NCI-H128 (cell line): ENCODE results near the gene ASRGL1.

Source experiments
- DNase-seq: peaks from one replicate; lab custom pipeline; 2025; ENCODE audit not compliant: unreplicated experiment; lab: John Stamatoyannopoulos, UW

Gene ASRGL1

GRCh38 chr11:62392506-62392905 lies 55.3 kb downstream of the ASRGL1 start:
- DNase-seq, result no peak

GRCh38 chr11:62393061-62393611 lies 55.9 kb downstream of the ASRGL1 start:
- no peak for DNase-seq

GRCh38 chr11:62393735-62394134 lies 56.5 kb downstream of the ASRGL1 start:
- no peak for DNase-seq

- DNase-seq, result peak; percentile 31
These were observed 57.7 kb downstream of the ASRGL1 start for GRCh38 chr11:62394825-62395538.

- no peak for DNase-seq
These were observed 58.8 kb downstream of the ASRGL1 start for GRCh38 chr11:62395885-62396551.

- DNase-seq, result no peak
These were observed 61.1 kb downstream of the ASRGL1 start for GRCh38 chr11:62398011-62398994.

- DNase-seq, result no peak
These were observed 62.1 kb downstream of the ASRGL1 start for GRCh38 chr11:62399172-62399877.

- no peak for DNase-seq
These were observed 62.6 kb downstream of the ASRGL1 start for GRCh38 chr11:62399878-62400266.

GRCh38 chr11:62400281-62400680 lies 63.0 kb downstream of the ASRGL1 start:
- no peak for DNase-seq

- no peak for DNase-seq
These were observed 63.5 kb downstream of the ASRGL1 start for GRCh38 chr11:62400760-62401159.

GRCh38 chr11:62401356-62401755 lies 64.1 kb downstream of the ASRGL1 start:
- DNase-seq, result no peak

GRCh38 chr11:62401811-62402210 lies 64.6 kb downstream of the ASRGL1 start:
- no peak for DNase-seq

- no peak for DNase-seq
These were observed 65.1 kb downstream of the ASRGL1 start for GRCh38 chr11:62402226-62402959.

- no peak for DNase-seq
These were observed 65.9 kb downstream of the ASRGL1 start for GRCh38 chr11:62402960-62403730.

- DNase-seq, result no peak
These were observed 67.2 kb downstream of the ASRGL1 start for GRCh38 chr11:62404435-62404834.

- DNase-seq, result no peak
These were observed 67.7 kb downstream of the ASRGL1 start for GRCh38 chr11:62404901-62405300.

GRCh38 chr11:62406034-62406433 lies 68.8 kb downstream of the ASRGL1 start:
- no peak for DNase-seq

- DNase-seq, result no peak
These were observed 72.6 kb downstream of the ASRGL1 start for GRCh38 chr11:62409831-62410230.

- DNase-seq, result no peak
These were observed 73.7 kb downstream of the ASRGL1 start for GRCh38 chr11:62410972-62411371.
